ENCODE results near the gene EPS8. TPM values are rescaled to one million over a fixed set of nuclear protein-coding genes. Genes with fewer than 3 reads are reported as not detected.

EPS8 gene
- total and polyA plus RNA-seq, 7 donors: 7.9 to 16.9 (median 12.9) TPM

DNA sequence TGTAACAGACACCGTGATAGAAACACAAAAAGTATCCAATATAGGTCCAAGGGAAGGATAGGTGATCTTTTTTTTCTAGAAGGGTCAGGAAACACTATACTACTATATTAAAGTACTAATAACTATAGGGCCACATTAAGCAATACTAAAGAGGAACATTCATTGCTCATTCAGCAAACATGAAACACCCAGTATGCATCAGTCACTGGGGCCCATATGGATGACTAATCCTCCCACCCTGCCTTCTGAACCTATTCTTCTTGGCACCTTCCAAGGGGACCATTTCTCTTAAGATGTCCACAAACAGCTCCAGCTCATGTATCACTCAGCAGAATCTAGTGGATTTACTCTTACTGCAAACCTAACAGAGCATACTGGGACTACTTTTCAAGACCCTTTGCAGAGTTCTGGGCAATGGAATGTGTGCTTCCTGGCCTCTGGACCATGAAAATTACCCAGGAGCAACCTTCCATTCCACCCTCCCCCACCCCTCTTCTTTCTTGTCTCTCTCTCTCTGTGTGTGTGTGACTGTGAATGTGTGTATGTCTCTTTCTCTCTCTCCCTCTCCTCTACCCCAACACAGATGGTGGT lies 187.9 kb downstream of the EPS8 start:
- H3K27ac ChIP-seq: no peak overlapping the region
- no peaks in the 10 kb centered on the region for H3K27me3 ChIP-seq (ENCODE audit: insufficient read depth in 3 of 3, low read length in 2 of 3)
- DNase-seq: no peak
- 95 to 100% (median 96%) methylated on average over 1 of the region's 1 CpG for WGBS, 3 donors
- no peaks in the 10 kb centered on the region for H3K9me3 ChIP-seq
- no peak overlapping the region for H3K4me3 ChIP-seq
- peaks cover 16% of the 10 kb centered on the region for H3K4me1 ChIP-seq
- no peak for TF ChIP-seq CTCF (IDR thresholded peaks at IDR 0.05)
- H3K36me3 ChIP-seq (ENCODE audit: insufficient read depth in 1 of 2, low read depth in 1 of 2): no peaks in the 10 kb centered on the region
- intact Hi-C loops (cut with DNase I): no loop called here
- no peak for ATAC-seq

DNA sequence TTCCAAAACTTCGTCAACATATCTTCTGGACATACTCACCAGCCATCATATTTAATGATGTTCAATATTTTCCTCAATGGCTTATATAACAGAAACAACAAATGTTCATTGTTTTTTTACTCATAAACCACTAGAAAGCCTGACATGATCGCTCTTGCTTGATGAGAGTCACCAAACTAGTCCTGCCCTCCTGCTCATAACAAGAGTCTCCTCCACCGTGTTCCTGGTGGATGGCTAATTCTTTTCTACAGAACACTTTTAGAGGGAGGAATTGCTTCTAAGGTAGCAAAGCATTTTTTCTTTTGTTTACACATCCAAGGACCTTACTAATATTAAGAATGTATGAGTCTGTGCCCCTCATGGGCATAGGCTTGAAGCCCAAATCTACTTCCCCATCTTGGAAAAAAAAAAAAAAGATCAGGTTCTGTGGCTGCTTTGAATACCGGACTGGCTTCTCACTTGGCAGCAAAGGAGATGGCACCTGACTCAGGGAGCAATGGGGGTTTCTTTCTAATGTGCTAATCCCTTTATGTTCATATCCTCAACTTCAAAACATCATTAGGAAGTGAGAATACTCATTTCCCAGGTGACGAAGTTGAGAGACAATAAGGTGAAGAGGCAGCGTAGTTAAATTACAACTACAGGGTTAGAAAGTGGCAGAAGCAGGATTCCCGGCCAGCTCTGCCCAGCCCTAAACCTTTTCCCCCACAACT lies 188.8 kb downstream of the EPS8 start:
- H3K27ac ChIP-seq: no peak overlapping the region
- H3K4me1 ChIP-seq: peaks cover 16% of the 10 kb centered on the region
- H3K27me3 ChIP-seq (ENCODE audit: insufficient read depth in 3 of 3, low read length in 2 of 3): no peaks in the 10 kb centered on the region
- TF ChIP-seq CTCF (IDR thresholded peaks at IDR 0.05): no peak
- H3K9me3 ChIP-seq: no peaks in the 10 kb centered on the region
- H3K36me3 ChIP-seq (ENCODE audit: insufficient read depth in 1 of 2, low read depth in 1 of 2): no peaks in the 10 kb centered on the region
- DNase-seq (no peak), ATAC-seq (no peak)
- WGBS, 3 donors: 81 to 90% (median 88%) methylated on average over 7 of the region's 7 CpGs
- H3K4me3 ChIP-seq: no peak overlapping the region
- intact Hi-C loops (cut with DNase I): no loop called here

GRCh38 chr12:15599266-15600037 lies 189.7 kb downstream of the EPS8 start:
- Histone ChIP-seq H3K9me3 (no peaks in the 10 kb centered on the region), H3K36me3 (ENCODE audit: insufficient read depth in 1 of 2, low read depth in 1 of 2) (no peaks in the 10 kb centered on the region), H3K4me3 (no peak overlapping the region), H3K4me1 (peaks cover 16% of the 10 kb centered on the region), H3K27ac (peak overlapping the region; percentile 50), H3K27me3 (ENCODE audit: insufficient read depth in 3 of 3, low read length in 2 of 3) (no peaks in the 10 kb centered on the region)
- 21 to 23% (median 21%) methylated on average over 4 of the region's 4 CpGs for WGBS, 3 donors
- intact Hi-C loops (cut with DNase I): no loop called here
- peak; percentile 46 to 90 (median 80) for ATAC-seq
- no peak for TF ChIP-seq CTCF (IDR thresholded peaks at IDR 0.05)
- DNase-seq: no peak

DNA sequence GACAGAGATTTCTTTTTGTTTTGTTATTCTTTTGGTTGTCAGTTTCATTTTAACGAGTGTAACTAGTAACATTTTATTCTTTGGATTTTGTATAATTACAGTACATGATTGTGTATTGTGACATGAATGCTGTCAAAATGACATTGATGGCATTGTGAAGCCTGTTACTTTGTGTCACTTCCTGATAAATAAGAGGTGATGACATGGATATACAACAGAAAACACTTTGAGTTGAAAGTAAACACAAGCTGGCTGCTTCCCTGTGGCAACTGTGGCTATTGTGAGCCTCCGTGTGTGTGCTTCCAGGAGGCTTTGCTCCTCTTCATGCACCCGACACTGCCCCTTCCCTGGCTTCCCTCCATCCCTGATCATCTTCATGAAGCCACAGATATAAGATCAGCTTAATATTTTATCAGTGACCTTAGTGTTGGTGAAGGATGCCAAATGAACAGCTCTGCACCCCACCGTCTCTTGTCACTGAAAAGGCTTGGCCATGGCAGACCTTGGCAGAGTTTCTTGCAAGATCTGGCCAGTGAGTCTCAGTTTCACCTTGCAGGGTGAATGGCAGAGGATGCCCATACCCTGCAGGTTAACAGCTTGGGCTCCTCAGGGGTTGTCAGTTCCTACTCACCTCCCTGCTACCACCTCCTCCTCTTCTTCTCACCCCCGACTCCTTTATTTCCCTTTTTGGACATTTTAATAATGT lies 191.9 kb downstream of the EPS8 start:
- Histone ChIP-seq H3K4me1 (peaks cover 16% of the 10 kb centered on the region), H3K27me3 (ENCODE audit: insufficient read depth in 3 of 3, low read length in 2 of 3) (no peaks in the 10 kb centered on the region), H3K4me3 (no peak overlapping the region), H3K9me3 (no peaks in the 10 kb centered on the region), H3K27ac (no peak overlapping the region), H3K36me3 (ENCODE audit: insufficient read depth in 1 of 2, low read depth in 1 of 2) (no peaks in the 10 kb centered on the region)
- intact Hi-C loops (cut with DNase I): no loop called here
- TF ChIP-seq CTCF (IDR thresholded peaks at IDR 0.05): no peak
- ATAC-seq: no peak
- DNase-seq: no peak
- 47 to 64% (median 51%) methylated on average over 5 of the region's 5 CpGs for WGBS, 3 donors
